GM21576 (cell line): ENCODE data around the gene CEP85.
A peak's percentile ranks its signal among the peaks of the same experiment; 100 is the strongest.
"Not testable (repeated sequence)": the region's sequence is repeated elsewhere in the genome, so short reads cannot be mapped to it uniquely, and the experiment has no call there.

Source experiments
- ATAC-seq: cut with Tn5 transposase; IDR thresholded peaks from one replicate; pipeline ENCODE4 v1.9.1; 2021; ENCODE audit warnings: mild to moderate bottlenecking, moderate library complexity; ENCODE audit not compliant: unreplicated experiment

CEP85 gene

DNA sequence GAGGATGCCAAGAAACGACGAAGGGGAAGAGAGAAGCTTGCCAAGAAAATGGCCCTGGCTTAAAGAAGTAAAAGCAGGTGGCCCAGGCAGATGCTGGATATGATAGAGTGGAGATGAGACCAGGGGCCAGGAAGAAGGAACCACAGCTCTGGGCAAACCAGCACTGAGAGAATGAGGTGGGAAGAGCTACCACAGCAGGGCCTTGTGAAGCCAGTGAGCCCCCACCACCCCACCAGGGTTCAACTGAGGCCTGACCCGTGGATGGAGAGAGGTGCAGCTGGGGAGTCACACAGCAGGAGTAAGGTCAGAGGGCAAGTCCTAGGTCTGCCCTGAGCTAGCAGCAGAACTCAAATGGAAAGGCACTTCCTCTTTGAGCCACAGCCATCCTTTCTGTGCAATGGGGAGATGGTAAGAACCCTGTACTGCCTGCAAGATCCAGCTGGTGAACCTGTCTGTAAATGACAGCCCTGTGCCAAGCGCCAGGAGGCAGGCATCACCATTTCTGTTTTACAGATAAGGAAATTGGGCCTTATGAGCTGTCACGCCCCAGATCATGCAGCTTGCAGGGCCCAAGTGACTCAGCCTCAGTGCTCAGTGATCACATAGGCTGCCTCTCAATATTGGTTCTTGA, 54.4 kb downstream of the CEP85 start:
- no peak for ATAC-seq

DNA sequence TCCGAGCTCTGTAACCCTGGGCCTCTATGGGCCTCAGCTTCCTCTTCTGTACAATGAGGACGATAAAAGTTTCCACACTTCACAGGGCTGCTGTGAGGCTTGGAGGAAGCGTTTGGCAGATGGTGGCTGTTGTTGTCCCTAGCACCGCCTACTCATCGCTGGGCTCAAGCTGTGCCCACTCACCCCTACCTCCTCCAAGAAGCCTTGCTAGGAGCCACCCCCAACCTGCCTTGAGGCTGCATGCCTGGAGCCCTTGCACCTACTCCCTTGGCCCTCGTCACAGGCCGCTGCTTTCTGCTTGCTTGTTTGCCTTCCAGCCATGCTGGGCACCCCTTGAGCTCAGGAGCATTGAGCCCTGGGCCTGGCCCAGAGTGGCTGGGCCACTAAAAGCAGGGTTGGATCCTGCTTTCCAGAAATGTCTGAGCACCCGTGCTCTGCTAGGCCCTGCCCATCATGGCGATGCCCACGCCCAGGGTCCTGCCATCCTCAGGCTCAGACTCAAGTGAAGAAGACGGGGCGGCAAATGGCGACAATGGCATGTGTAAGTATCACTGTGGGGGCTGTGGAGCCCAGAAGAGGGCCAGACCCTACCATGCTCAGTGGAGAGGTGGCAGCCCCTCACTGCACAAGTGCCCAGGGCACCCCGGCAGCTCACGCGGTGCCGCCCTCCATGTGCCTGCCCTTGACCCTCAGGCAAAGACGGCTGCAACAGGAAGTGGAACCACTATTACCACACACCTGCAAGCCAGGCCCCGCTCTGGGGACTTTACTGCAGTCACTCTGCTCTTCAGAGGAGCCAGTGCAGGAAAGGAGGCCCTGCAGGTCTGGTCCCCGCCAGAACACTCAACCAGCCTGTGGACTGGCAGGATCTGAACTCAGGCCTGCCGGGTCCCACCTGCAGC, 55.4 kb downstream of the CEP85 start:
- ATAC-seq, result no peak

DNA sequence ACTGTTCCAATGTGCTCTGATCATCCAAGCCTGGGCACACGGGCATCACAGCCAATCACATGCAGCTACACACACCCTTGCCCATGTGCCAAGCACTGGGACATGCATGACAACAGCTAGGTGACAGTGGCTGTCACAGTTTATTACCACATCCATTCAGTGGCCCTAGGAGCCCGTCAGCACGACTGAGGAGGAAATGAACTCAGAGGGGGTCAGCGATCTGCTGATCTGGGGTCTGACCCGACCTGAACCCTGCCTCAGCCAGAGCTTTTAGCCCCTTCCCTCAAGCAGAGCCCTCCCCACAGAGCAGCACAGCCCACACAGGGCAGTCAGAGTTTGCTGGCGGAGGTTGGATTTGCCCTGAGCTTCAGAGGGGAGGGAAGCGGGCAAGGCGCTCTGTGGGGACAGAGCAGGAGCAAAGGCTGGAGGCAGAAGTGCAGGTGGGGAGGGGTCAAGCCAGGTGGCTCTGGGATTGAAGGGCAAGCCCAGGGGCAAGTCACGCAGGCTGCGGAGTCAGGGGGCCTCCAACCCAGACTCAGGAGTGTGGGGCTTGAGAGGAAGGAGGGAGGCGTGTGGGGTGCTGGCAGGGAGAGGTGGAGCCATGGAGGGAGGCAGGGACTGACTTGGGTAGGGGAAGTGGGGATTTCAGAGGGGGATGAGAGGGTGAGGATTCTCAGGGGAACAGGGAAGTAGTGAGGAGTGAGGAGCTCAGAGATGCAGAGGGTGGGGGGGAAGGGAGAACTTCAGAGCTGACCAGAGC, 56.3 kb downstream of the CEP85 start:
- ATAC-seq, result no peak

DNA sequence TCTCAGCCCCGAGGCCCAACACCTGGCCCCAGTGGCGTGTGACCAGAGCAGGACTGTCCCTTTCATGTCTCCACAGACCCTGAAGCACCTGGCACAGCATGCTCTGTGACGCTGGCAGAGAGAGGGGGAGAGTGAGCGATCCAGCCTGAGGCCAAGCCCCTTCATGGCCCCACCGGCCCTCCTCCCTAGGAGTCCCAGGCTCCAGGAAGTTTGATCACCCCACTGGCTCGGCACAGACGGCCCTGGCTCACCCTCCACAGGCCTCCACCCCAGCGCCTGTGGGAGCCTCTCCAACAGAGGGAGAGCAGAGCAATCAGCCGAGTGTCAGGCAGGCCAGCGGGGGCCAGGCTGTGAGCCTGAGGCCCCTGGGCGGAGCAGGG, 56.9 kb downstream of the CEP85 start:
- ATAC-seq, result no peak

DNA sequence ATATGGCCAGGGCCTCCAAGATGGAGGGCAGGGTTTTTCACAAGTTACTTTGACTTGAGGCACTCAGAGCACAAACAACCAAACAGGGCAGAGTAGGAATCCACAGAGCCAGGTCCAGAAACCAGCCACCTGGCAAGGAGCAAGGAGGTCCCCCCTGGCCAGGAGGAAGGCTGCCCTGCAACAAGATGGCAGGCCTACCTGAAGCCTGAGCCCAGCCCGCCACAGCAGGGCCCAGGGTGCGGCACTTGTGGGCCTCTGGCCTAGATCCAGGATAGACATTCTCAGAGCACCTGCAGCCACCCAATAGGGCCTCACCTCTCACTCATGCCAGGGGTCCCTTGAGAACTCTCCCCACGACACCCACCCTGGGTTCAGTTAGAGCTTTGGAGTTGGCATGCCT, 57.4 kb downstream of the CEP85 start:
- ATAC-seq, result no peak

DNA sequence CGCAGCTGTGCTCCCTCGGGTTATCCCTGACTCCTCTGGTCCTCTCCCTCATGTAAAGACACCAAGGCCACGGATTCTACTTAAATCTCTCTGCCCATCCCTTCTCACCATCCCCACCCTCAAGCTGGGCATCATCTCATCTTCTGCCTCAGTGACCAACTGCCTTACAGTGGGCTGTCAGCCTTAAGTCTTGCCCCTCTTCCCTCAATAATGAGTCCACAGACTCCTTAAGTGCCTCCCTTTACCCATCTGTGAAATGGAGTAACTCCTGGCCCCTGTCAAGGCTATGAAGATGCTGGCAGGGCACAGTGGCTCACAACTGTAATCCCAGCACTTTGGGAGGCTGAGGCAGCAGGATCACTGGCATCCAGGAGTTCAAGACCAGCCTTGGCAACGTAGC, 57.9 kb downstream of the CEP85 start:
- no peak for ATAC-seq

DNA sequence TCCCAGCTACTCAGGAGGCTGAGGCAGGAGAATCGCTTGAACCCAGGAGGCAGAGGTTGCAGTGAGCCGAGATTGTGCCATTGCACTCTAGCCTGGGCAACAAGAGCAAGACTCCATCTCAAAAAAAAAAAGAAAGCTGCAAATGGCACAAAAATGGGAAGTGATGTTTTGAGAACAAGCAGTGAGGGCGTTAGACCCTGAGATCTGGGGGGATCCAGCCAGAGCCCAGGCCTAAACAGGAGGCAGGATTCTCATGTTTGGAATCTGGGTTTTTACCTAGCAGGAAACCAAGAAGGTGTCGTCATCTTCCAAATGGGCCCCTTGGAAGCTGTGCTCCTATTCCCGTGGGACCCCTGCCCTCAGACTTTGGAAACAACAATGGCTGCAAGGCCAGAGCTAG, 58.7 kb downstream of the CEP85 start:
- not testable (repeated sequence) for ATAC-seq

DNA sequence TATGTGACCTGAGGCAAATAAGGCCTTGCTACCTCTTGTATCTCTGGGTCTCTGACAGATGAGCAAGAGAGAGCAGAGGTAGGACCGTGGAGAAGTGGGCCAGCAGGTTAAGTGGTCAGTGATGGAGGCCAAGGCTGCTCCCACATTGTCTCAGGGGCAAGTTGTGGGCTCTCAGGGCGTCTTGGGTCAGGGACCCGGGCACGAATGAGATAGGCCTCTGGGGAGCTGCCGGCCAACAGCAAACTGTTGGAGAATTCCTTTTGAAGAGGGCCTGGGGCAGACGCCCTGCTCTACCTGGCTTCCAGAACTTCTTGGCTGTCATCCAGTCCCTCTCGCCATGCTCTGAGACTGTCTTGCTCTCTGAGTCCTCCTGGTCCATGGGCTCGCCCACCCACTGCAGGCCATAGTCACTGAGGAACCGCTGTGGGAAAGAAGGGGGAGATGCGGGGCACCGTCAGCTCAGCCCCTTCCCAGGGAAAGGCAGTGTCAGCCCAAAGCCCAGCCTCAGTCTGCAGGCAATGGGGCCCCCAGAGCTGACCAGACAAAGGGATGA, 60.0 kb downstream of the CEP85 start:
- ATAC-seq, result no peak

DNA sequence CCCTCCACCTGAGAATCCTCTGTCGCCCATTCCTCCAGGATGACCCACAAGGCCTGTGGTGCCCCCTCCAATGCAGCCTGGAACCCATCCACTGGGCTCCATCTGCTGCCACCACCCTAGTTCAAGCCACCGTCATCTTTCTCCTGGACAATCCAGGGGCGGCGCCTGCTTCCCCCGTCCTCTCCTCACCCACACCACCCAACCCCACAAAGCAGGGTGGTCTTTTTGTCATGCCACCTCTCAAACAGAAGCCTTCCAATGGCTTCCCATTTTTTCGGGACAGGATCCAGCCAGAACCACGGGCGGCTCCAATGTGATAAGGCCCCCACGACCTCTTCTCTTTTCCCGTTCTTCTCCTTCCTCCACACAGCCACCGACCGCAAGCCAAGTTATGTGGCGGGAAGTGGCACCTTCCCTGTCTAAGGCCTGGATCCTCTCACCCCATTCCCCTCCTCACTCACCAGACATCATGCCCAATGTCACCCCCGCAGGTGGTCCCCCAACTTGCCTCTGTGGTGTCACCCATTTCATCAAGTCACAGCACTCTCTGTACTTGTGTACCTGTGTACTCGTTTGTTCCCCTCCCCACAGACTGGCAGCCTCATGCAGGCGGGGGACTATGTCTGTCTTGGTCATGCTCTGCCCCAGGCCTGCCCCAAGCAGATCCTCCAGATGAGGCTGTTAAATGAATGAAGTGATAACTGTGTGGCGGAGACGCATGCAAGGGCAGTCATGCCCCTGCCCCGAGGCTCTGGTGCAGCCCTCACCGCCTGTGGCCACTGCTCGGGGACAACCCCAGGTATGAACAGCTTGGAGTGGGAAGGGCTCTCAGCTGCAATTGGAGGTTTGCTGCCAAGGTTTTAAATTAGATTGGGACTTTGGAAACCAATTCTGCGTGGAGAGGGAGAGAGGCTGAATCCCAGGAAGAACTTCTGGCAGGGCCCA, 61.5 kb downstream of the CEP85 start:
- ATAC-seq, result no peak

DNA sequence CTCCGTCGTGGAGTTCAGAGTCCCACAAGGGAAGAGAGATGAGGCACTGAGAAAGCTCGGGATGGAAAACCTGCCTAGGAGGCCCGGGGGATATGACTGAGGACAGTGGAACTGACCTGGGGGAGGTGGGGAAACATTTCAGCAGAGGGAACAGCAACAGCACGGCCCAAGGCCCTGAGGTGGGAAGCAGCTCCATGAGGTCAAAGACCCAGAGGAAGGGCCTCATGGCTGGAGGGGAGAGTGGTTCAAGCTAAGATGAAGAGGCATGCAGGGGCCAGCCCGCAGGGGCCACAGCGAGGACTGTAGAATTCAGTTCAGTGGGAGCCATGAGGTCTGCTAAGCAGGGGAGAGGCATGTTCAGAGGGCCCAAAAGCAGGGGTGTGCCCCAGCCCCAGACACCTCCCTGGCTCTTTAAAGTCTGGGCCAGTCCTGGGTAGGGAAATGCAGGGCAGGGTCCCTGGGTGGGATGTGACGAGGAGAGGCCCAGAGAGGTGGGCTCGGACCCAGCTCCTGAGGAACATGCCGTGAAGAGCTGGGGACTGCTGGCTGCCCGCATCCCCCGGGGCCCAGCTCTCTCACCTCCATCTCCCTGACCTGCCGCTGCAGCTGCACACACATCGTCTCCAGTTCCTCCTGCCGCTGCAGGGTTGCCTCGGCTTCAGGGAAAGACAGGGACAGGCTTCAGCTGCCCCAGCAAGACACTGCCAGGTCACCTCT, 62.5 kb downstream of the CEP85 start:
- no peak for ATAC-seq

DNA sequence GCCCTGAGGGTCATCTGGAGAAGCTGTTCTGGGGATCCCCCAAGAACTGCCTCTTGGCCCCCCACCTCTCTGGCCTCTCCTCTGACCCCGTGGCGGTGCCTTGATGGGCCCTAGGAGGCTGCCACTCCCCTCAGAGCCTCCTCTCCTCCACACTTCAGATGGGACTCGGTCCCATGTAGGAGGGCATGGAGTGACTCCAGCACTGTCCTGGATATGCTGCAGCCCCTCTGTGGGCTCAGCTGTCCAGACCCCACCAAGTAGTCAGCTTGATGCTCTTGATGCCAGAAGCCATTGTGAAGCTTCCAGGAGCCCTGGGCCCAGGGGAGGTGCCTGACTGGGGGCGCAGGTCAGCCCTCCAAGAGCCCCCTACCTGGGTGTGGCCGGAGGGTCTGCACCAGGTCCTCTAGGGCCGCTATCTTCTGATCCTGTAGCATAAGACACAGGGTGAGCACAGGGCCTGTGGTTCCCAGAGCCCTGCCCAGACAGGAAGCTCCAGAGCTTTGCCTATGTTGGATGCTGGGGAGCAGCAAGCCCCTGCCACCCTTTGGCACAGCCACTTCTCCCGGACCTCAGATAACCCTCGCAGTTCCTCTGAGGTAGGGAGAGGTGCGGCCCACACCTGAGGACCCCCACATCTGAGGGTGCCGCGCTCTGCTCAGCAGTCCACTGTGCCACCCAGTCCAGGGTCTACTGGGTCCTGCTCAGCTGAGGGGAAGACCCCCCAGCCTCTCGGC, 63.2 kb downstream of the CEP85 start:
- ATAC-seq, result no peak

DNA sequence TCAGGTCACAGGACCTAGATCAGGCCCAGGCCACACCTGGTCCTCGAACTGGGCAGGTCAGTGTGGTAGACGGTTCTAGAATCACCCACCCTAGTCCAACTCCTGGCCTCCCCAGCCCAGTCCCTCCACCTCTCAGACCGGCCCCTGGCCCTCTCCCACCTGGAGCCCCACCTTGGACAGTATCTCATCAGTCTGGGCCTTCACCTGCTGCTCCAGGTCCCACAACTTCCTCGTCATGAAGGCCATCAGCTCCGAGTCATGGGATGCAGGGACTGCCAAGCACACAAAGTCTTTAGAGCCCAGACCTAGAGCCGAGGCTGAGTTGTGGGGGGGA, 63.8 kb downstream of the CEP85 start:
- no peak for ATAC-seq

DNA sequence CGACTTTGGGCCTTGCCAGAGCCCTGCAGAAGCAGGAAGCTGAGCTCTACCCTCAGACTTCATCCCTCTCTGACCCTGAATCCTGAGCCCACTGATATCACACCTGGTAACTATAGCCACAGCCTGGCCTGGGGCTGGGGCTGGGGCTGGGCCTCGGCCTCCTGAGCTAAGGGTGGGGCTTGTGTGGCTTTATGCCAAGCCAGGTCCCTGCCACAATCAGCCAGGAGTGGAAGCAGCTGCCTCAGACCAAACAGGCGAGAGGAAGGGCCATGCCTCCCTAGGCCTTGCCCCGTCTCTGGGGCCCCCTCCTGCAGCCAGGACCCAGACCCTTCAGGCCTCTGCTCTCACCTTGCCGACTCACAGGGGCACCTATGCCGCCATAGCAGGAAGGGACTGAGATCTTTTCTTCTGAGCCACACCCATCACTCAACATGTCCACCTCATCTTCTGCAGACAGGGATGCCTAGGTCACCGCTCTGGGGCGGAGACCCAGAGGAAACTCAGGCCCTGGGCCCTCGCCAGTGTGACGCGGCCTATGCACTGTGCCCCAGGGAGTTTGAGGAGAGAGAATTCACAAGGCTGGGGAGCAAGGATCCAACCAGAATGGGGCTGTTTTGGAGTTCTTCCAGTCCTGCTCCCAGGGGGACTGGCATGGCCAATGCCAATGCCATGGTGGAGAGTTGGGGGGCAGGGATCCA, 66.7 kb downstream of the CEP85 start:
- ATAC-seq, result no peak

DNA sequence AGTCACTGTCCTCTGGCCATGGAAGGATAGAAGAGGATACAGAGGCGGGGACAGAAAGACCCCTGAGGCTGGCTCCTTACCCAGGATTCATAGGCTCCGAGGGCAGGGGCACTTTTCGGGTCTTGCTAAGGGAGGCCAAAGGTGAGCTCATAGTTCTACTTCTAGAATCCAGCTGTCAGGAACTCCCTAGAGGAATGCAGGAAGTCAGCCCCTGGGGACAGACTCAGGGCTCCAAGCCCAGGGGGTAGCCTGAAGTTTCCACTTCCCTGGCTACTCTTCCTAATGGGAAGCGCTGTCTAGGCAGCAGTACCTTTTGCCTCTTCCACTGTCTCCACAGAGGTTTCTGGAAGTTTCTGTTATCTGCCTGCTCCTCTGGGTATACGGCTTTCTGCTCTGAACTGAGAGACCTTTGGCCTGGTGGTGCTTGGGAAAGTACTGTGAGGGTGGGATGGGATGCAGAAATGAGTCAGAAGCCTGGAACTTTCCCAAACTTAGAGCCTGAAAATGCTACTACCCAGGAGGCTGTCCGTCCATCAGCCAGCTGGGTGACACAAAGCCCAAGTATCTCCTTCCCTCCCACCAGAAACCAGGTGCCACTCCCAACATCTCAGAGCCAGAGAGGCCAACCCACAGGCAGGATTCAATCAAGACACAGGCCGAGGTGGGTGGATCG, 68.9 kb downstream of the CEP85 start:
- ATAC-seq, result no peak

DNA sequence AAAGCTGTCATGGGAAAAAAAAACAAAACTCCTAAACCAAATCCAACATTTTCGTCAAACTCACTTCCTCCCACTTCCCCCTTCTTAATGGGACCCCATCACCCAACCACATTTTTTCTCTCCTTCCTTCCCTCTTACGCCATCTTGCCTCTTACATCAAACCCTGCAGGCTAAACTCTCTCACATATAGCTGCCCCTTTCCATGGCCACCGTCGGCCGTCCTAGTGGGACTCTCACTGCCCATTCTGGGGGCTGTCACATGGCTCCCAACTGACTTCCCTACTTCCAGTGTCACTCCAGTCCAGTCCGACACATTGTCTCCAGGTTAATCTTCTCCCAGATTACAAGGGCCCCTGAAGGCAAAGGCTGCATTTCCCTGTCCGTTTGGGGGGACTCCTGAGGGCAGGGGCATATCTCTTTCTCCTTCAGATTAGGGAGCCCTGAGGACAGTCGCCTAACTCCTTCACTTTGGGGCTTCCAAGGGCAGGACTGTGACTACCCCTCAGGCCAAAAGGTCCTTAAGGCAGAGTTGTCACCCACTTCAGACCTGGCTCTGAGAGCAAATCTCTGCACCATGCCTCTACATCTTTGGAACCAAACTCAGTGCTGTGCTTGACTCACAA, 71.8 kb downstream of the CEP85 start:
- no peak for ATAC-seq

DNA sequence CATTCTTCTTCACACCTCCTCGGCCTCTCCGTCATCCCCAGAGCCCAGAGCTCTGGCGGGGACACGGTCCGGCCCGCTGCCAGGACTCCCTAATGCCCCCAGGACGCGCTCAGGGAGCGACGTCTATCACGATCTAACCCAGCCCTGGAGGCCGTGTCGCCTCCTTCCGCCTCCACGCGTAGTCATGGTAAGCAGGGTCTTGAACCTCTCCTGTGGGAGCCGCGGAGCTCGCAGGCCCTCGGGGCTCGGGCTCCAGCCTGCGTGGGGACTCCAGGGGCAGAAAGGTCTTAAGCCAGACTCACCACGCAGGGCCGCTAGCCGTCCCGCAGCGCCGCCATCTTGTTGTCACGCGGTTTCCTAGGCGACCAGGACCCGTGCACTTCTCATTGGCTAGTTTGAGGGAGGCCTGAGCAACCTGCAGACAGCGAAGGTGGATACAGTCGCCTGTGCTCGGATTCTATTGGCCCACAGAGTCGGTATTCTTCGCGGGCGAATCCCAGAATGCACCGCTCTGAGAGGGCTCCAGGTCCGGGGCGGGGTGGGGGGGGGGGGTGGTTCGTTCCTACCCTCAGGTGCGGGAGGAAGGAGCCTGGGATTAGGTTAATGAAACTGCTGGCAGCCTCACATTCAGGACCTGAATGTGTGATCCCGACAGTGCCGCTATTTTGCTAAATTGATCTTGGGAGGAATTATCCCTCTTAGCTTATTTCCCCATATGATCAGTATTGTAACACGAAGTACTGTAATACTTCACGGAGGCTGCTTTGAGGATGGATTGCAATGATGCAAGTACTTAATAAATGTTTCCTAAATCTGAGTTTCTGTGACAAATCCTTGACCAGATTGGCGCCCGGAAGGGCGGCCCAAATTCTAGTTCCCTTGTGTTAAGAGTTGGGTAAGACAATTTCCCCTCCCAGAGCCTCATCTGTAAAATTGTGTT, 72.6 kb downstream of the CEP85 start, which contains the start of gene UBXN11:
Gene UBXN11 (minus strand): TSS at position 347 of the 940 bp plus-strand sequence. CDS start 3,753 bp downstream, outside the sequence.
- peak; percentile 99 for ATAC-seq
